GM12878 (cell line): Measurements from ENCODE around the gene SLC25A3. TPM values are rescaled to one million over a fixed set of nuclear protein-coding genes. Genes with fewer than 3 reads are reported as not detected.

Source experiments
- ATAC-seq: fragments of 200-7000 bp; cut with Tn5 transposase; 3 replicates; pipeline ENCODE4 v1.9.1; 2020; ENCODE audit warnings: mild to moderate bottlenecking, moderate library complexity
- BruUV-seq: library from RNA; stranded (reverse); fragments of 400-500 nt; replicated peaks from 2 replicates; lab custom pipeline; 2021; lab: Mats Ljungman, UMichigan
- CTCF ChIA-PET: fragments of 300-600 bp; sonication (Branson Sonifier 250); formaldehyde crosslinking; extraction: SDS; loops from one replicate; lab custom pipeline; 2021; ENCODE audit warnings: inconsistent platforms; lab: Yijun Ruan, JAX
- POLR2A ChIA-PET: fragments of 350-600 bp; formaldehyde crosslinking; extraction: SDS; loops from one replicate; lab custom pipeline; 2021; ENCODE audit warnings: inconsistent platforms; lab: Charles Lee
- RAD21 ChIA-PET: fragments of 300-600 bp; sonication (Branson Sonifier 250); formaldehyde crosslinking; loops from one replicate; lab custom pipeline; 2023; ENCODE audit warnings: antibody characterized with exemption; ENCODE audit not compliant: unreplicated experiment; lab: Charles Lee
- SMC1A ChIA-PET: fragments of 300-600 bp; sonication (Branson Sonifier 250); formaldehyde crosslinking; loops from one replicate; lab custom pipeline; 2023; ENCODE audit not compliant: unreplicated experiment, uncharacterized antibody; lab: Charles Lee
- DNase-seq: peaks from one replicate; pipeline ENCODE4 v3.0.0-alpha.2; 2011; ENCODE audit warnings: low read depth, low spot score
- FAIRE-seq: peaks from 3 replicates; lab custom pipeline; 2011; peaks lifted over from hg19 to GRCh38; lab: Jason Lieb, UNC
- H2AFZ ChIP-seq: 2 replicates; pipeline ENCODE4 v1.6.0; 2011; ENCODE audit warnings: low read depth, low read length, control low read depth; ENCODE audit not compliant: control insufficient read depth
- H3K27ac ChIP-seq: 2 replicates; pipeline ENCODE4 v1.5.1; 2011; ENCODE audit warnings: control low read depth; ENCODE audit not compliant: control insufficient read depth, insufficient read depth
- H3K27me3 ChIP-seq, 2 experiments: replicated peaks in 1 of 2; 2 replicates each; pipeline versions ENCODE4 v1.6.0 to v1.6.1; 2011; ENCODE audit warnings: low read length in 1 of 2; ENCODE audit not compliant: control insufficient read depth in 2 of 2, insufficient read depth in 2 of 2
- H3K36me3 ChIP-seq, 2 experiments: 2 replicates each; pipeline ENCODE4 v1.5.1; 2011; ENCODE audit warnings: low read length in 1 of 2; ENCODE audit not compliant: control insufficient read depth in 2 of 2, insufficient read depth in 2 of 2
- H3K4me1 ChIP-seq: 2 replicates; pipeline ENCODE4 v1.6.1; 2011; ENCODE audit warnings: mild to moderate bottlenecking, low read length, moderate library complexity, mixed read lengths; ENCODE audit not compliant: control insufficient read depth, insufficient read depth
- H3K4me2 ChIP-seq: 2 replicates; pipeline ENCODE4 v1.6.0; 2011; ENCODE audit warnings: control low read depth; ENCODE audit not compliant: control insufficient read depth, insufficient read depth
- H3K4me3 ChIP-seq: fragments of 200-600 bp; sonication (generic); 2 replicates; pipeline ENCODE4 v1.5.1; 2016
- H3K79me2 ChIP-seq: 2 replicates; pipeline ENCODE4 v1.6.0; 2011; ENCODE audit warnings: low read length; ENCODE audit not compliant: control insufficient read depth, insufficient read depth
- H3K9ac ChIP-seq: 2 replicates; pipeline ENCODE4 v1.8.0; 2011; ENCODE audit warnings: low read length, control low read depth, mixed read lengths; ENCODE audit not compliant: control insufficient read depth, insufficient read depth
- H3K9me3 ChIP-seq: replicated peaks from 3 replicates; pipeline ENCODE4 v1.5.1; 2011; ENCODE audit warnings: mild to moderate bottlenecking, low read length; ENCODE audit not compliant: control insufficient read depth, insufficient read depth
- H4K20me1 ChIP-seq: 2 replicates; pipeline ENCODE4 v1.6.0; 2011; ENCODE audit not compliant: control insufficient read depth, insufficient read depth
- CBX5 ChIP-seq: sonication (generic); IDR thresholded peaks from 2 replicates; pipeline ENCODE4 v1.6.1; 2016; ENCODE audit warnings: low read depth, moderate library complexity, mild to moderate bottlenecking, inconsistent platforms
- ETV6 ChIP-seq, 2 experiments: fragments of 450-650 bp in 1 of 2; IDR thresholded peaks in 1 of 2; conservative IDR thresholded peaks in 1 of 2; 2 replicates each; pipeline ENCODE4 v1.6.1; 2014; ENCODE audit warnings: antibody characterized with exemption in 1 of 2, borderline replicate concordance in 1 of 2, low read depth in 1 of 2, mild to moderate bottlenecking in 1 of 2, moderate library complexity in 1 of 2
- EZH2 ChIP-seq: IDR thresholded peaks from 2 replicates; pipeline ENCODE4 v1.6.1; 2012; ENCODE audit warnings: low read depth, mild to moderate bottlenecking, control low read depth, inconsistent platforms, low read length, borderline replicate concordance; ENCODE audit not compliant: control insufficient read depth
- MTA3 ChIP-seq: IDR thresholded peaks from 2 replicates; pipeline ENCODE4 v1.6.1; 2012; ENCODE audit warnings: low read length, inconsistent platforms, borderline replicate concordance
- PML ChIP-seq: IDR thresholded peaks from 2 replicates; pipeline ENCODE4 v1.6.1; 2012; ENCODE audit warnings: low read length, inconsistent platforms
- POU2F2 ChIP-seq: IDR thresholded peaks from 3 replicates; pipeline ENCODE4 v1.6.1; 2011; ENCODE audit warnings: low read depth, mild to moderate bottlenecking, low read length, borderline replicate concordance
- SIX5 ChIP-seq: IDR thresholded peaks from 2 replicates; pipeline ENCODE4 v1.6.1; 2011; ENCODE audit warnings: mild to moderate bottlenecking, low read depth, low read length, moderate library complexity; ENCODE audit not compliant: severe bottlenecking
- SREBF1 ChIP-seq: IDR thresholded peaks from 2 replicates; pipeline ENCODE4 v1.6.1; 2012; ENCODE audit warnings: mild to moderate bottlenecking, low read length
- ZNF207 ChIP-seq: fragments of 450-650 bp; IDR thresholded peaks from 2 replicates; pipeline ENCODE4 v1.6.1; 2014; ENCODE audit warnings: antibody characterized with exemption, mild to moderate bottlenecking, borderline replicate concordance
- ZNF217 ChIP-seq: fragments of 450-650 bp; IDR thresholded peaks from 2 replicates; pipeline ENCODE4 v1.6.1; 2017; ENCODE audit warnings: antibody characterized with exemption, mild to moderate bottlenecking
- ZNF384 ChIP-seq: IDR thresholded peaks from 2 replicates; pipeline ENCODE4 v1.6.1; 2012; ENCODE audit warnings: low read depth, mild to moderate bottlenecking, low read length, improper control_type of control experiment, borderline replicate concordance
- WGBS: methylation state at CpG from one replicate; pipeline ENCODE4 v1.1.6; 2016; ENCODE audit warnings: low lambda C conversion rate; ENCODE audit not compliant: insufficient replicate concordance, insufficient coverage; ENCODE audit errors: missing lambda C conversion rate; 5-methylcytosine and 5-hydroxymethylcytosine counted together
- in situ Hi-C: fragments of 300-500 bp; cut with MboI; formaldehyde crosslinking; loops from 9 replicates; pipeline ENCODE4 v1.14.3; 2018; ENCODE audit warnings: mixed read lengths
- intact Hi-C: fragments of 100-400 bp; cut with micrococcal nuclease; formaldehyde crosslinking; loops from one replicate; pipeline ENCODE4 v1.14.2; 2022; ENCODE audit not compliant: unreplicated experiment
- polyA plus RNA-seq, 11 experiments: library from polyadenylated mRNA; depleted of rRNA in 4 of 11; unstranded in 6 of 11; stranded (reverse) in 5 of 11; fragments of >200 nt; fragmentation: Nextera tagmentation in 4 of 11; fragmentation: Illumina TruSeq in 1 of 11; extraction: Ambion mirVana in 4 of 11; extraction: Trizol in 1 of 11; gene quantifications; 1 replicate in 1 of 11; 2 replicates in 10 of 11; pipeline versions ENCODE4 v1.2.1 to v1.2.3, GENCODE V29; 2011 to 2016; ENCODE audit warnings: inconsistent platforms in 2 of 11, missing spikeins in 2 of 11, low read depth in 1 of 11
- total RNA-seq, 4 experiments: library from RNA; depleted of rRNA in 3 of 4; stranded (reverse); fragments of >200 nt in 3 of 4; fragmentation: Illumina TruSeq in 1 of 4; extraction: Trizol in 1 of 4; gene quantifications; 2 replicates each; pipeline versions ENCODE4 v1.2.1 to v1.2.3, GENCODE V29; 2013 to 2021
- TF ChIP-seq, protein P1 (sequence below): fragments of 450-650 bp; IDR thresholded peaks from 2 replicates; pipeline ENCODE4 v1.6.1; 2017; ENCODE audit warnings: borderline replicate concordance
- TF ChIP-seq, protein P2 (sequence below), 3 experiments: IDR thresholded peaks in 2 of 3; conservative IDR thresholded peaks in 1 of 3; 2 replicates each; pipeline ENCODE4 v1.5.1; 2011; ENCODE audit warnings: low read depth in 3 of 3, low read length in 3 of 3, mild to moderate bottlenecking in 3 of 3, control low read depth in 2 of 3, moderate library complexity in 2 of 3, inconsistent platforms in 1 of 3, mixed read lengths in 1 of 3; ENCODE audit not compliant: control insufficient read depth in 2 of 3, insufficient read depth in 1 of 3; ENCODE audit errors: extremely low read depth in 1 of 3
- TF ChIP-seq, protein P3 (sequence below): fragments of 150-350 bp; IDR thresholded peaks from 2 replicates; pipeline ENCODE4 v1.6.1; 2016; ENCODE audit warnings: low read depth, low read length

SLC25A3 gene
- total and polyA plus RNA-seq, 10 of the 15 experiments (the other 5 are each of a cell fraction or from before 2014, with no cell fraction given) = 314 to 700 (median 589) TPM

DNA sequence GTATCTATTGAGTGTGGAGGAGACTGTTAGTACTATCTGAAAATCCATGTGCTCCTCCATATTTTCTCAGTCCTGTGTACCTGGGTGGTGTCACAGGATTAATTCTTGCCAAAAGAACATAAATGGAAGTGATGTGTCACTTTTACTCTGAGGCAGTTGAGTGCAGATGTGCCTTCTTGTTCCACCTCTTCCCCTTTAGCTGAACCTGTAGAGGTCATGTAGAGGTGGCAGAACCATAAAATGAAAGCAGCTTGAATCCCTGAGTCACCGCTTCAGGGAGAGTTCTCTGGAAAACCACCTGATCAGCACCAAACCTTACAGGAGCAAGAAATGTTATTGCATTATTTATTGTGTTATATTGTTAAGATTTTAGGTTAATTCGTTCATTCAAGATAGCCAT lies 14.7 kb upstream of the SLC25A3 start (continued):
- no peak for TF ChIP-seq ETV6 (conservative IDR thresholded peaks at IDR 0.05 in 1 of 2, IDR thresholded peaks at IDR 0.05 in 1 of 2; ENCODE audit: borderline replicate concordance in 1 of 2, low read depth in 1 of 2)
- no peak for TF ChIP-seq EZH2
- TF ChIP-seq, protein P1, sequence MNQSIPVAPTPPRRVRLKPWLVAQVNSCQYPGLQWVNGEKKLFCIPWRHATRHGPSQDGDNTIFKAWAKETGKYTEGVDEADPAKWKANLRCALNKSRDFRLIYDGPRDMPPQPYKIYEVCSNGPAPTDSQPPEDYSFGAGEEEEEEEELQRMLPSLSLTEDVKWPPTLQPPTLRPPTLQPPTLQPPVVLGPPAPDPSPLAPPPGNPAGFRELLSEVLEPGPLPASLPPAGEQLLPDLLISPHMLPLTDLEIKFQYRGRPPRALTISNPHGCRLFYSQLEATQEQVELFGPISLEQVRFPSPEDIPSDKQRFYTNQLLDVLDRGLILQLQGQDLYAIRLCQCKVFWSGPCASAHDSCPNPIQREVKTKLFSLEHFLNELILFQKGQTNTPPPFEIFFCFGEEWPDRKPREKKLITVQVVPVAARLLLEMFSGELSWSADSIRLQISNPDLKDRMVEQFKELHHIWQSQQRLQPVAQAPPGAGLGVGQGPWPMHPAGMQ = no peak
- no peak for TF ChIP-seq PML
- TF ChIP-seq, protein P2, sequence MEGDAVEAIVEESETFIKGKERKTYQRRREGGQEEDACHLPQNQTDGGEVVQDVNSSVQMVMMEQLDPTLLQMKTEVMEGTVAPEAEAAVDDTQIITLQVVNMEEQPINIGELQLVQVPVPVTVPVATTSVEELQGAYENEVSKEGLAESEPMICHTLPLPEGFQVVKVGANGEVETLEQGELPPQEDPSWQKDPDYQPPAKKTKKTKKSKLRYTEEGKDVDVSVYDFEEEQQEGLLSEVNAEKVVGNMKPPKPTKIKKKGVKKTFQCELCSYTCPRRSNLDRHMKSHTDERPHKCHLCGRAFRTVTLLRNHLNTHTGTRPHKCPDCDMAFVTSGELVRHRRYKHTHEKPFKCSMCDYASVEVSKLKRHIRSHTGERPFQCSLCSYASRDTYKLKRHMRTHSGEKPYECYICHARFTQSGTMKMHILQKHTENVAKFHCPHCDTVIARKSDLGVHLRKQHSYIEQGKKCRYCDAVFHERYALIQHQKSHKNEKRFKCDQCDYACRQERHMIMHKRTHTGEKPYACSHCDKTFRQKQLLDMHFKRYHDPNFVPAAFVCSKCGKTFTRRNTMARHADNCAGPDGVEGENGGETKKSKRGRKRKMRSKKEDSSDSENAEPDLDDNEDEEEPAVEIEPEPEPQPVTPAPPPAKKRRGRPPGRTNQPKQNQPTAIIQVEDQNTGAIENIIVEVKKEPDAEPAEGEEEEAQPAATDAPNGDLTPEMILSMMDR (IDR thresholded peaks at IDR 0.05 in 2 of 3, conservative IDR thresholded peaks at IDR 0.05 in 1 of 3; ENCODE audit: control insufficient read depth in 2 of 3, extremely low read depth in 1 of 3, insufficient read depth in 1 of 3, low read depth in 3 of 3, low read length in 3 of 3) = no peak
- TF ChIP-seq SIX5 = no peak

DNA sequence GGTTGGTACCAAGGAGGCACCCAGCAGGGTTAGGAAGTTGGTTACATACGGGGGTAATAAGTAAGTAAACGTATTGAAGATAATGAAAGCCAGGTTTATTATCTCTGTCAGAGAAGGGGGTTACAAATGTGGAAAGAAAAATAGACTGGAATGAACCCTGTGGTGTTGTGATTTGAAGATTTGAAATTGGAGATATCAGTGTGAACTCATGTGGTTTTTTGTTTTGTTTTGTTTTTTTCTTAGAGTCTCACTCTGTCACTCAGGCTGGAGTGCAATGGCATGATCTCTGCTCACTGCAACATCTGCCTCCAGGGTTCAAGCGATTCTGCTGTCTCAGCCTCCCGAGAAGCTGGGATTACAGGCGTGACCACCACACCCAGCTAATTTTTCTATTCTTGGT lies 14.1 kb upstream of the SLC25A3 start:
- CTCF ChIA-PET = interaction anchor here (1.2 kb wide), 1 partner anchor 71 kb away, joined by 3 read pairs; no protein-coding TSS in a partner anchor
- no peak for ATAC-seq
- Histone ChIP-seq H3K27me3 (no peaks in the 10 kb centered on the region), H2AFZ (no peak overlapping the region), H3K9me3 (no peaks in the 10 kb centered on the region), H3K9ac (no peak overlapping the region), H4K20me1 (no peaks in the 10 kb centered on the region), H3K27ac (no peak overlapping the region), H3K79me2 (no peaks in the 10 kb centered on the region), H3K4me3 (no peak overlapping the region), H3K4me1 (no peaks in the 10 kb centered on the region), H3K4me2 (no peak overlapping the region), H3K36me3 (no peaks in the 10 kb centered on the region)
- POLR2A ChIA-PET = no interaction called here
- FAIRE-seq = no peak
- no peak for TF ChIP-seq ZNF217
- TF ChIP-seq, protein P3, sequence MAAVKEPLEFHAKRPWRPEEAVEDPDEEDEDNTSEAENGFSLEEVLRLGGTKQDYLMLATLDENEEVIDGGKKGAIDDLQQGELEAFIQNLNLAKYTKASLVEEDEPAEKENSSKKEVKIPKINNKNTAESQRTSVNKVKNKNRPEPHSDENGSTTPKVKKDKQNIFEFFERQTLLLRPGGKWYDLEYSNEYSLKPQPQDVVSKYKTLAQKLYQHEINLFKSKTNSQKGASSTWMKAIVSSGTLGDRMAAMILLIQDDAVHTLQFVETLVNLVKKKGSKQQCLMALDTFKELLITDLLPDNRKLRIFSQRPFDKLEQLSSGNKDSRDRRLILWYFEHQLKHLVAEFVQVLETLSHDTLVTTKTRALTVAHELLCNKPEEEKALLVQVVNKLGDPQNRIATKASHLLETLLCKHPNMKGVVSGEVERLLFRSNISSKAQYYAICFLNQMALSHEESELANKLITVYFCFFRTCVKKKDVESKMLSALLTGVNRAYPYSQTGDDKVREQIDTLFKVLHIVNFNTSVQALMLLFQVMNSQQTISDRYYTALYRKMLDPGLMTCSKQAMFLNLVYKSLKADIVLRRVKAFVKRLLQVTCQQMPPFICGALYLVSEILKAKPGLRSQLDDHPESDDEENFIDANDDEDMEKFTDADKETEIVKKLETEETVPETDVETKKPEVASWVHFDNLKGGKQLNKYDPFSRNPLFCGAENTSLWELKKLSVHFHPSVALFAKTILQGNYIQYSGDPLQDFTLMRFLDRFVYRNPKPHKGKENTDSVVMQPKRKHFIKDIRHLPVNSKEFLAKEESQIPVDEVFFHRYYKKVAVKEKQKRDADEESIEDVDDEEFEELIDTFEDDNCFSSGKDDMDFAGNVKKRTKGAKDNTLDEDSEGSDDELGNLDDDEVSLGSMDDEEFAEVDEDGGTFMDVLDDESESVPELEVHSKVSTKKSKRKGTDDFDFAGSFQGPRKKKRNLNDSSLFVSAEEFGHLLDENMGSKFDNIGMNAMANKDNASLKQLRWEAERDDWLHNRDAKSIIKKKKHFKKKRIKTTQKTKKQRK = no peak
- no peak for TF ChIP-seq POU2F2
- no peak for TF ChIP-seq ZNF207
- TF ChIP-seq MTA3 = no peak
- no peak for TF ChIP-seq CBX5
- TF ChIP-seq ZNF384 = no peak
- TF ChIP-seq SREBF1 = no peak
- WGBS = 86% methylated on average over 5 of the region's 5 CpGs
- in situ Hi-C loops = no loop called here
- intact Hi-C loops = no loop called here
- RAD21 ChIA-PET = no interaction called here
- DNase-seq = no peak
- SMC1A ChIA-PET = no interaction called here
- BruUV-seq = no TSS peak
